HepG2 (cell line): ENCODE results near the gene S100A8. TPM values are rescaled to one million over a fixed set of nuclear protein-coding genes. Genes with fewer than 3 reads are reported as not detected.

Source experiments
- HOXD1 ChIP-seq: sonication (generic); formaldehyde crosslinking; IDR thresholded peaks from 2 replicates; pipeline ENCODE4 v1.5.0; 2020; ENCODE audit warnings: missing genetic modification reagents
- JUN ChIP-seq: sonication (generic); formaldehyde crosslinking; IDR thresholded peaks from 2 replicates; pipeline ENCODE4 v1.4.0; 2020; ENCODE audit warnings: mild to moderate bottlenecking, missing genetic modification reagents
- KDM3A ChIP-seq: IDR thresholded peaks from 2 replicates; pipeline ENCODE4 v1.6.1; 2018; ENCODE audit warnings: low read depth, missing compliant biosample characterization
- KIAA2018 ChIP-seq: sonication (generic); formaldehyde crosslinking; IDR thresholded peaks from 2 replicates; pipeline ENCODE4 v1.5.0; 2020; ENCODE audit warnings: mild to moderate bottlenecking, missing genetic modification reagents, borderline replicate concordance
- NFATC3 ChIP-seq: sonication (generic); formaldehyde crosslinking; IDR thresholded peaks from 2 replicates; pipeline ENCODE4 v1.5.1; 2020; ENCODE audit warnings: mild to moderate bottlenecking, missing genetic modification reagents
- RCOR2 ChIP-seq: IDR thresholded peaks from 2 replicates; pipeline ENCODE4 v1.6.1; 2016; ENCODE audit warnings: missing biosample characterization, missing genetic modification reagents
- SOX13 ChIP-seq, 3 experiments: fragments of 450-650 bp in 1 of 3; sonication (generic) in 1 of 3; formaldehyde crosslinking in 1 of 3; IDR thresholded peaks in 2 of 3; conservative IDR thresholded peaks in 1 of 3; 2 replicates each; pipeline versions ENCODE4 v1.5.0 to v1.6.1; 2016 to 2020; ENCODE audit warnings: antibody characterized with exemption in 1 of 3, mild to moderate bottlenecking in 1 of 3, missing compliant biosample characterization in 1 of 3, missing genetic modification reagents in 1 of 3, moderate library complexity in 1 of 3
- SRSF1 ChIP-seq: fragments of 200-400 bp; formaldehyde crosslinking; optimal IDR thresholded peaks from 2 replicates; pipeline ENCODE3; 2017; ENCODE audit warnings: mild to moderate bottlenecking, low read depth, low read length, moderate library complexity
- ZBTB37 ChIP-seq: sonication (generic); formaldehyde crosslinking; IDR thresholded peaks from 2 replicates; pipeline ENCODE4 v1.4.0; 2020; ENCODE audit warnings: mild to moderate bottlenecking, missing genetic modification reagents
- ZFAT ChIP-seq: sonication (generic); formaldehyde crosslinking; conservative IDR thresholded peaks from 2 replicates; pipeline ENCODE4 v1.8.1; 2023; ENCODE audit warnings: missing genetic modification reagents, inconsistent platforms
- ZNF10 ChIP-seq: sonication (generic); formaldehyde crosslinking; IDR thresholded peaks from 2 replicates; pipeline ENCODE4 v1.4.0; 2020; ENCODE audit warnings: mild to moderate bottlenecking, low read depth, missing genetic modification reagents, borderline replicate concordance
- ZNF256 ChIP-seq: sonication (generic); formaldehyde crosslinking; conservative IDR thresholded peaks from 2 replicates; pipeline ENCODE4 v1.4.0; 2020; ENCODE audit warnings: missing genetic modification reagents
- ZNF264 ChIP-seq: sonication (generic); formaldehyde crosslinking; IDR thresholded peaks from 2 replicates; pipeline ENCODE4 v1.4.0; 2020; ENCODE audit warnings: missing genetic modification reagents
- ZNF3 ChIP-seq: IDR thresholded peaks from 2 replicates; pipeline ENCODE4 v1.7.0; 2017; ENCODE audit warnings: inconsistent platforms
- ZNF552 ChIP-seq: sonication (generic); formaldehyde crosslinking; IDR thresholded peaks from 2 replicates; pipeline ENCODE4 v1.9.0; 2022; ENCODE audit warnings: missing genetic modification reagents, mild to moderate bottlenecking, borderline replicate concordance
- ZNF567 ChIP-seq: sonication (generic); formaldehyde crosslinking; IDR thresholded peaks from 2 replicates; pipeline ENCODE4 v1.8.1; 2023; ENCODE audit warnings: mild to moderate bottlenecking, missing genetic modification reagents, borderline replicate concordance
- ZNF720 ChIP-seq: sonication (generic); formaldehyde crosslinking; IDR thresholded peaks from 2 replicates; pipeline ENCODE4 v1.4.0; 2020; ENCODE audit warnings: missing genetic modification reagents
- polyA plus RNA-seq, 8 experiments: library from polyadenylated mRNA; depleted of rRNA in 3 of 8; stranded (reverse) in 7 of 8; unstranded in 1 of 8; fragments of >200 nt; fragmentation: Illumina TruSeq in 4 of 8; extraction: Trizol in 4 of 8; gene quantifications; 2 replicates each; pipeline versions ENCODE4 v1.2.1 to v1.2.3, GENCODE V29; 2011 to 2016; ENCODE audit warnings: low read depth in 4 of 8, missing spikeins in 1 of 8, mixed read lengths in 1 of 8; ENCODE audit not compliant: insufficient read depth in 1 of 8
- total RNA-seq, 5 experiments: library from RNA; depleted of rRNA; stranded (reverse); fragments of >200 nt; fragmentation: Illumina TruSeq; extraction: Trizol; gene quantifications; 2 replicates each; pipeline ENCODE4 v1.2.3, GENCODE V29; 2016; ENCODE audit warnings: low read depth in 1 of 5

The S100A8 gene
- total and polyA plus RNA-seq, 2 of the 13 experiments (the other 11 are each of a cell fraction or from before 2014, with no cell fraction given): not detected

GRCh38 chr1:153422450-153423068 is 31.7 kb upstream of the S100A8 start (continued):
- TF ChIP-seq KIAA2018 (CRISPR knock-in tag) (no peak), HOXD1 (CRISPR knock-in tag) (no peak), JUN (no peak), ZNF3 (CRISPR knock-in tag) (no peak), KDM3A (CRISPR knock-in tag) (no peak), SOX13 (IDR thresholded peaks at IDR 0.05) (no peak), SOX13 (CRISPR knock-in tag; conservative IDR thresholded peaks at IDR 0.05 in 1 of 2, IDR thresholded peaks at IDR 0.05 in 1 of 2) (peak in 1 of 2 experiments; percentile 25; a peak in 1 of 4 replicates), ZNF720 (CRISPR knock-in tag) (no peak), ZNF10 (CRISPR knock-in tag) (no peak), ZNF567 (CRISPR knock-in tag) (no peak), NFATC3 (CRISPR knock-in tag) (no peak), ZNF264 (CRISPR knock-in tag) (peak; percentile 68), RCOR2 (CRISPR knock-in tag) (no peak), ZNF256 (CRISPR knock-in tag) (0 out of 2 replicates have a peak, but pooled peaks have one; percentile 47), SRSF1 (no peak), ZBTB37 (CRISPR knock-in tag) (no peak), ZNF552 (CRISPR knock-in tag) (no peak), ZFAT (CRISPR knock-in tag) (no peak)
